Activated CD8-positive, alpha-beta T cell treated with anti-CD3 and anti-CD28 coated beads for 36 hours (primary cell): Measurements from ENCODE around the gene KRTAP9-7. TPM values are rescaled to one million over a fixed set of nuclear protein-coding genes. Genes with fewer than 3 reads are reported as not detected.

Experiments
- ATAC-seq: fragments of 200-7000 bp; cut with Tn5 transposase; one replicate; pipeline ENCODE4 v1.10.0; 2021; ENCODE audit warnings: mild to moderate bottlenecking, moderate library complexity
- CTCF ChIA-PET: fragments of 350-600 bp; sonication (Branson Sonifier 250); formaldehyde crosslinking; loops from one replicate; lab custom pipeline; 2021; ENCODE audit warnings: antibody characterized with exemption; lab: Charles Lee
- POLR2A ChIA-PET: fragments of 350-600 bp; sonication (Branson Sonifier 250); formaldehyde crosslinking; loops from one replicate; lab custom pipeline; 2021; ENCODE audit warnings: antibody characterized with exemption; lab: Charles Lee
- DNase-seq: peaks from one replicate; pipeline ENCODE4 v3.0.0-alpha.2; 2020
- H3K27ac Mint-ChIP-seq: one replicate; pipeline ENCODE4 v1.8.0; 2021; ENCODE audit warnings: mild to moderate bottlenecking, mixed read lengths
- H3K27me3 Mint-ChIP-seq: one replicate; pipeline ENCODE4 v1.8.0; 2021; ENCODE audit warnings: mixed read lengths
- H3K36me3 Mint-ChIP-seq: one replicate; pipeline ENCODE4 v1.8.0; 2021; ENCODE audit warnings: low read depth, mixed read lengths
- H3K4me1 Mint-ChIP-seq: one replicate; pipeline ENCODE4 v1.8.0; 2021; ENCODE audit warnings: low read depth, mixed read lengths
- H3K4me3 Mint-ChIP-seq: one replicate; pipeline ENCODE4 v1.8.0; 2021; ENCODE audit warnings: mild to moderate bottlenecking, moderate library complexity, mixed read lengths
- H3K9me3 Mint-ChIP-seq: one replicate; pipeline ENCODE4 v1.8.0; 2021; ENCODE audit warnings: mixed read lengths
- CTCF ChIP-seq: fragments of 200-600 bp; IDR thresholded peaks from one replicate; pipeline ENCODE4 v1.8.0; 2022; ENCODE audit warnings: antibody characterized with exemption, mild to moderate bottlenecking
- intact Hi-C: fragments of 100-400 bp; cut with micrococcal nuclease; formaldehyde crosslinking; loops from one replicate; pipeline ENCODE4 v1.10.0; 2022
- total RNA-seq, 2 experiments: library from RNA; stranded (reverse); gene quantifications; one replicate each; pipeline ENCODE4 v1.2.3, GENCODE V29; 2021

KRTAP9-7 gene
- total RNA-seq, 2 experiments from 2014 or later, result not detected

GRCh38 chr17:41301916-41302901 lies 26.7 kb downstream of the KRTAP9-7 start, which contains the start of gene KRTAP29-1:
Gene KRTAP29-1, minus strand, starts transcription at chr17:41302851. Its CDS starts 0 bp downstream, at chr17:41302851.
- Mint-ChIP-seq H3K4me1 (peaks cover 20% of the 10 kb centered on the region), H3K36me3 (no peaks in the 10 kb centered on the region), H3K27me3 (no peaks in the 10 kb centered on the region), H3K4me3 (no peak within 1 kb of the TSS), H3K27ac (no peak within 1 kb of the TSS), H3K9me3 (peaks cover 2% of the 10 kb centered on the region)
- no peak for DNase-seq
- ChIA-PET POLR2A (interaction anchor here (1.3 kb wide), 1 partner anchor 20 kb away, joined by 3 read pairs; no protein-coding TSS in a partner anchor), CTCF (interaction anchor here (1.1 to 3.6 kb wide), 2 partner anchors 11 to 20 kb away, joined by 4 to 14 read pairs; no protein-coding TSS in a partner anchor)
- intact Hi-C loops, result no loop called here
- no peak for ATAC-seq
- no peak for TF ChIP-seq CTCF

- H3K36me3 Mint-ChIP-seq, result no peaks in the 10 kb centered on the region
- POLR2A ChIA-PET, result interaction anchor here (1.3 kb wide), 1 partner anchor 19 kb away, joined by 3 read pairs; no protein-coding TSS in a partner anchor
- no peak overlapping the region for H3K27ac Mint-ChIP-seq
- H3K4me1 Mint-ChIP-seq, result peaks cover 28% of the 10 kb centered on the region
- DNase-seq (no peak), ATAC-seq (no peak)
- CTCF ChIA-PET, result interaction anchor here (0.8 to 3.6 kb wide), 2 partner anchors 13 to 19 kb away, joined by 3 to 14 read pairs; no protein-coding TSS in a partner anchor
- TF ChIP-seq CTCF, result no peak
- no peaks in the 10 kb centered on the region for H3K27me3 Mint-ChIP-seq
- peaks cover 2% of the 10 kb centered on the region for H3K9me3 Mint-ChIP-seq
- no peak overlapping the region for H3K4me3 Mint-ChIP-seq
- intact Hi-C loops, result no loop called here
These were observed 27.5 kb downstream of the KRTAP9-7 start for GRCh38 chr17:41302981-41303380.

- intact Hi-C loops, result no loop called here
- Mint-ChIP-seq H3K4me3 (no peak overlapping the region), H3K27ac (no peak overlapping the region), H3K4me1 (peaks cover 39% of the 10 kb centered on the region), H3K36me3 (no peaks in the 10 kb centered on the region), H3K27me3 (no peaks in the 10 kb centered on the region), H3K9me3 (peaks cover 2% of the 10 kb centered on the region)
- DNase-seq, result no peak
- TF ChIP-seq CTCF, result no peak
- CTCF ChIA-PET, result interaction anchor here (1.1 to 3.6 kb wide), 2 partner anchors 9 to 18 kb away, joined by 3 to 14 read pairs; no protein-coding TSS in a partner anchor
- no peak for ATAC-seq
- POLR2A ChIA-PET, result no interaction called here
These were observed 28.6 kb downstream of the KRTAP9-7 start for GRCh38 chr17:41304091-41304490.

GRCh38 chr17:41307647-41308046 lies 32.1 kb downstream of the KRTAP9-7 start:
- no peak for TF ChIP-seq CTCF
- Mint-ChIP-seq H3K9me3 (no peaks in the 10 kb centered on the region), H3K27me3 (no peaks in the 10 kb centered on the region), H3K4me1 (peaks cover 47% of the 10 kb centered on the region), H3K4me3 (peak overlapping the region; percentile 54), H3K27ac (peak overlapping the region; percentile 86), H3K36me3 (no peaks in the 10 kb centered on the region)
- ChIA-PET POLR2A (no interaction called here), CTCF (interaction anchor here (1.1 to 3.1 kb wide), 4 partner anchors 15 to 489 kb away, joined by 3 to 22 read pairs (median 6); no protein-coding TSS in a partner anchor)
- intact Hi-C loops, result no loop called here
- DNase-seq, result no peak
- ATAC-seq, result no peak
